ENCODE measurements around the gene EIF3I. TPM values are rescaled to one million over a fixed set of nuclear protein-coding genes. Genes with fewer than 3 reads are reported as not detected.
A peak's percentile ranks its signal among the peaks of the same experiment; 100 is the strongest.
"Not testable (repeated sequence)": the region's sequence is repeated elsewhere in the genome, so short reads cannot be mapped to it uniquely, and the experiment has no call there.

The EIF3I gene
- total RNA-seq, 2 donors from 2014 or later: 241 to 276 TPM

DNA sequence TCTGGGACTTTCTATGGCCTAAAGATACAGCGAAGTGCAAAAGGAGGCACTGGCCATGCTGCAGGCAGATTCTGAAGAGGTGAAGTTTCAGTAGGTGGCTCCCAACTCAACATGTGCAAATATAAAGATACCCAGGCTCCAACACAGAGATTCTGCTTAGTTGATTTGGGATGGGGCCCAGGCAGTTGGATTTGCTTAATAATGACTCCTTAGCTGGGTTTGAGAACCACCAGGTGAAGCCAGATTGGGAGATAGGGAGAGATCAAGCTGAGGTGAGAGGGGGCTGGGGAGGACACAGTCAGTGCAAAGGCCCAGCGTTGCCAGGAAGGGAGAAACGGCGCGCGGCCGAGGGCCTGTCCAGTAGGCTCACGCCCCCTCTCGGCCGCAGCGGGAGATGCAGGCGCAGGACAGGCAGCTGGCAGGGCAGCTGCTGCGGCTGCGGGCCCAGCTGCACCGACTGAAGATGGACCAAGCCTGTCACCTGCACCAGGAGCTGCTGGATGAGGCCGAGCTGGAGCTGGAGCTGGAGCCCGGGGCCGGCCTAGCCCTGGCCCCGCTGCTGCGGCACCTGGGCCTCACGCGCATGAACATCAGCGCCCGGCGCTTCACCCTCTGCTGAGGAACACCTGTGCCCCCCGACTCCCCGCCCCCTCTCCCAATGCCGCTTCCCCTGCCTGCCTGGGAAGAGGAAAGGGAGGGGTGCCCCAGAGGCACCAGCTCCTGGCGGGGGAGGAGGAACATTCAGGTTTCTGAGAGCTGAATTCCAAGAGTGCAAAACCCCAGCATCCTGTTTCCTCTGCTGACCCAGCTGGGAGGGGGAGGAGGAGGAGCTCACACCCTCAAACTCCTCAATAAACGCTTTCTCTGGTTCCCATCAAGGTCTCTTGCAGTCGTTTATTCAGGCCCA, 26.0 kb downstream of the EIF3I start:
- ATAC-seq (replicated peaks in 1 of 2): peak; percentile 32 to 35
- Mint-ChIP-seq H3K4me1 (ENCODE audit: low read depth) (peaks cover 67% of the 10 kb centered on the region), H3K9me3 (no peaks in the 10 kb centered on the region), H3K27me3 (ENCODE audit: low read depth) (no peaks in the 10 kb centered on the region), H3K36me3 (ENCODE audit: insufficient read depth in 2 of 2) (peaks cover 11 to 13% of the 10 kb centered on the region in 2 donors), H3K4me3 (peak overlapping the region; percentile 74 to 91), H3K27ac (peak overlapping the region; percentile 72)
- DNase-seq: peak; percentile 89 to 93

- DNase-seq (peak; percentile 82 to 84), ATAC-seq (replicated peaks in 1 of 2) (peak; percentile 64 to 68)
- Mint-ChIP-seq H3K27me3 (ENCODE audit: low read depth) (no peaks in the 10 kb centered on the region), H3K9me3 (no peaks in the 10 kb centered on the region), H3K27ac (peak overlapping the region; percentile 100), H3K36me3 (ENCODE audit: insufficient read depth in 2 of 2) (peaks cover 13 to 14% of the 10 kb centered on the region in 2 donors), H3K4me3 (peak overlapping the region; percentile 91 to 99), H3K4me1 (ENCODE audit: low read depth) (peaks cover 80% of the 10 kb centered on the region)
Measured at GRCh38 chr1:32249831-32250525, 27.8 kb downstream of the EIF3I start.

DNA sequence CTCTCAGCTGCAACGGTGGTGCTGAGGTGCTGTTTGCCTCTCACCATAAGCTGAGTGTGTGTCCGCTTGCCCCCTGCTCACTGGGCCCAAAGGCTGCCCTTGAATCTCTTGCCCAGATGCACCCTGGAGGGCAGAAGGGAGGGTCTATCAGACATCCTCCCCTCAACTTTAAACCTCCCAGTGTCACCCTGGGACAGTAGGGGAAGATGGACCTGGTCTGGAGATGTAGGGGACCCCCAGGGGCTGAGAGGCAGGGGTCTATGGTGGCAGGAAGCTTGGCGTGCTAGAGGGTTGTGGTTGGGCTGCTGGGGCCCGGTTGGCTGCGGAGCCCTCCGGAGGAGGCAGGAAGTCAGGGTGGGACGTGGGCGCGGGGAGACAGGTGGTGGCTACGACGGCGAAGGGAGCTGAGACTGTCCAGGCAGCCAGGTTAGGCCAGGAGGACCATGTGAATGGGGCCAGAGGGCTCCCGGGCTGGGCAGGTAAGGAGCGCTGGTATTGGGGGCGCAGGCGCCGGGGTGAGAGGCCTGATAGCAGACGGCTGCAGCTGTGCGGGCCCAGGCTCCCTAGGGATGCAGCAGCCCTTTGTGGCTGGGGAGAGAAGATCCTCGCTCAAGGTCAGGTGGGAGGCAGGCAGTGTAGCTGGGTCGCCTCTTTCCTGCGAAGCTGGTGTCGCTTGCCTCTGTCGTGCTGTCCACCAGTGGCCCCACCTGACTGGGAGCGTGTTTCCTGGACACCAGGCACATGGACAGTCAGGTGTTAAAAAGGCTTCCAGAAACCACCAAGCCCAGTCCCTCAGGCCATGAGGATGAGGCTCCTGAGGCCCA, 28.9 kb downstream of the EIF3I start, which contains the start of gene LCK:
LCK (plus strand) TSS at position 373 of the 824 bp plus-strand sequence. CDS start 23,065 bp downstream, outside the sequence.
- peak within 1 kb of the TSS; percentile 100 for H3K27ac Mint-ChIP-seq
- H3K9me3 Mint-ChIP-seq: no peaks in the 10 kb centered on the region
- peaks cover 75% of the 10 kb centered on the region for H3K4me1 Mint-ChIP-seq (ENCODE audit: low read depth)
- H3K27me3 Mint-ChIP-seq (ENCODE audit: low read depth): no peaks in the 10 kb centered on the region
- peak; percentile 84 to 86 for DNase-seq
- H3K36me3 Mint-ChIP-seq (ENCODE audit: insufficient read depth in 2 of 2): peaks cover 13 to 16% of the 10 kb centered on the region in 2 donors
- ATAC-seq (replicated peaks in 1 of 2): peak; percentile 51 to 55
- H3K4me3 Mint-ChIP-seq: peak within 1 kb of the TSS; percentile 91 to 99

DNA sequence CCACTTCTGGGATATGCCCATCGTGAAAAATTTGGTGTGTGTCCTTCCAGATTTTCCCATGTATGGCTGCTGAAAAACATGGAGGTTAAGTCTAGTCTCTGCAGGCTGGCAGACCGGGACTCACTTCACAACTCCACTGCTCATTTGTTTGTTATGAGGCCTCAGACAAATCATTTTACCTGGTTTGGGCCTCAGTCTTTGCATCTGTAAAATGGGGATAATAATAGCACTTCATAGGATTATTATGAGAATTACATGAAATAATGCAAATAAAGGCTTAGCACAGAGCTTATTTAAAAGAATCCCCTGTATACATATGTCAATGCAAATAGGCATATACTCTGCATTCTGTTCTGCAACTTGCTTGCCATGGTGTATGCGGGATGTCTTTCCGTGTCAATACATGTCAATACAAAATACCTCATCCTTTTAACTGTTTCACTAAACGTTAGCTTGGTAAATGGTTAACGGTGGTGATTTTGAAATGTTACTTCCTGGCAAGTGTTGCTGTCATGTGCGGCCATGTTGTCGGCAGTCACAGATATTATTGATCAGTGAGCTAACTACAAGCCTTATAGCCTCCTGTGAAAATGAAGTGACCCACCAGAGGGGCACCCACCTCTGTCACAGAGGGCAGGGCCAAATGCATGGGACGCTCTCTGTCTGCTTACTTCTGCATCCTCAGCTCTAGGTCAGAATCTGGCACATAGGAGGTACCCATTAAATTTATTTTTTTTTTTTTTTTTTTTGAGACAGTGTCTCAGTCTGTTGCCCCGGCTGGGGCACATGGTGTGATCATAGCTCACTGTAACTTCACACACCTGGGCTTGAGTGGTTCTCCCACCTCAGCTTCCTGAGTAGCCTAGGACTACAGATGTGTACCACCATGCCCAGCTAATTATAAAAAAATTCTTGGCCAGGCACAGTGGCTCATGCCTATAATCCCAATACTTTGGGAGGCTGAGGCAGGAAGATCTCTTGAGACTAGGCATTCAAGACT, 33.2 kb downstream of the EIF3I start:
- Mint-ChIP-seq H3K27me3 (ENCODE audit: low read depth) (no peaks in the 10 kb centered on the region), H3K4me3 (peak overlapping the region; percentile 79 to 95)

GRCh38 chr1:32256473-32257226, 34.4 kb downstream of the EIF3I start:
- peak; percentile 46 to 55 for ATAC-seq (replicated peaks in 1 of 2)

More for the DNA sequence above, 33.2 kb downstream of the EIF3I start:
- Mint-ChIP-seq H3K36me3 (ENCODE audit: insufficient read depth in 2 of 2) (peaks cover 17 to 21% of the 10 kb centered on the region in 2 donors), H3K4me1 (ENCODE audit: low read depth) (peaks cover 66% of the 10 kb centered on the region), H3K9me3 (no peaks in the 10 kb centered on the region), H3K27ac (peak overlapping the region; percentile 97)
- DNase-seq (peak in 1 of 2 donors; percentile 41), ATAC-seq (replicated peaks in 1 of 2) (peak; percentile 1 to 9)

DNA sequence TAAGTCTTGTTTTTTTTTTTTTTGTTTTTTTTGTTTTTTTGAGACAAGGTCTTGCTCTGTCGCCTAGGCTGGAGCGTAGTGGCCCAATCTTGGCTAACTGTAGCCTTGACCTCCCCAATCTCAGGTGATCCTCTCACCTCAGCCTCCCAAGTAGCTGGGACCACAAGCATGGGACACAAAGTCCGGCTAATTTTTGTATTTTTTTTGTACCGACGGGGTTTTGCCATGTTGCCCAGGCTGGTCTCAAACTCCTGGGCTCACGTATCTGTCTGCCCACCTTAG, 35.0 kb downstream of the EIF3I start:
- Mint-ChIP-seq H3K27me3 (ENCODE audit: low read depth) (no peaks in the 10 kb centered on the region), H3K9me3 (no peaks in the 10 kb centered on the region), H3K27ac (peak overlapping the region; percentile 99), H3K4me1 (ENCODE audit: low read depth) (peaks cover 62% of the 10 kb centered on the region), H3K4me3 (peak overlapping the region; percentile 77 to 98), H3K36me3 (ENCODE audit: insufficient read depth in 2 of 2) (peaks cover 14 to 22% of the 10 kb centered on the region in 2 donors)
- no peak for DNase-seq
- no peak for ATAC-seq (replicated peaks in 1 of 2)

More at GRCh38 chr1:32256473-32257226, 34.4 kb downstream of the EIF3I start:
- Mint-ChIP-seq H3K27ac (peak overlapping the region; percentile 99), H3K9me3 (no peaks in the 10 kb centered on the region), H3K36me3 (ENCODE audit: insufficient read depth in 2 of 2) (peaks cover 18 to 24% of the 10 kb centered on the region in 2 donors), H3K4me1 (ENCODE audit: low read depth) (peaks cover 62% of the 10 kb centered on the region), H3K27me3 (ENCODE audit: low read depth) (no peaks in the 10 kb centered on the region), H3K4me3 (peak overlapping the region; percentile 77 to 98)
- no peak for DNase-seq

- H3K9me3 Mint-ChIP-seq; H3K27me3 Mint-ChIP-seq (ENCODE audit: low read depth); ATAC-seq (replicated peaks in 1 of 2); DNase-seq: not testable (repeated sequence)
- Mint-ChIP-seq H3K4me1 (ENCODE audit: low read depth) (peaks cover 68% of the 10 kb centered on the region), H3K4me3 (peak overlapping the region; percentile 43 to 73), H3K27ac (peak overlapping the region; percentile 72), H3K36me3 (ENCODE audit: insufficient read depth in 2 of 2) (peaks cover 6 to 17% of the 10 kb centered on the region in 2 donors)
Measured at GRCh38 chr1:32263236-32263593, 41.0 kb downstream of the EIF3I start.

- Mint-ChIP-seq H3K4me1 (ENCODE audit: low read depth) (peaks cover 63% of the 10 kb centered on the region), H3K27ac (peak overlapping the region; percentile 94), H3K4me3 (peak overlapping the region; percentile 73 to 78), H3K27me3 (ENCODE audit: low read depth) (no peaks in the 10 kb centered on the region), H3K9me3 (peaks cover 0 to 2% of the 10 kb centered on the region in 2 donors), H3K36me3 (ENCODE audit: insufficient read depth in 2 of 2) (peaks cover 6 to 16% of the 10 kb centered on the region in 2 donors)
- DNase-seq (peak in 1 of 2 donors; percentile 33), ATAC-seq (replicated peaks in 1 of 2) (peak; percentile 85 to 89)
Measured at GRCh38 chr1:32263744-32264143, 41.5 kb downstream of the EIF3I start.

GRCh38 chr1:32265846-32266245, 43.6 kb downstream of the EIF3I start:
- DNase-seq (no peak), ATAC-seq (replicated peaks in 1 of 2) (no peak)
- H3K9me3 Mint-ChIP-seq: peaks cover 0 to 2% of the 10 kb centered on the region in 2 donors
- H3K27ac Mint-ChIP-seq: peak overlapping the region; percentile 94
- H3K27me3 Mint-ChIP-seq (ENCODE audit: low read depth): no peaks in the 10 kb centered on the region
- H3K36me3 Mint-ChIP-seq (ENCODE audit: insufficient read depth in 2 of 2): peaks cover 3 to 12% of the 10 kb centered on the region in 2 donors
- peak overlapping the region; percentile 6 to 9 for H3K4me3 Mint-ChIP-seq
- peaks cover 58% of the 10 kb centered on the region for H3K4me1 Mint-ChIP-seq (ENCODE audit: low read depth)

DNA sequence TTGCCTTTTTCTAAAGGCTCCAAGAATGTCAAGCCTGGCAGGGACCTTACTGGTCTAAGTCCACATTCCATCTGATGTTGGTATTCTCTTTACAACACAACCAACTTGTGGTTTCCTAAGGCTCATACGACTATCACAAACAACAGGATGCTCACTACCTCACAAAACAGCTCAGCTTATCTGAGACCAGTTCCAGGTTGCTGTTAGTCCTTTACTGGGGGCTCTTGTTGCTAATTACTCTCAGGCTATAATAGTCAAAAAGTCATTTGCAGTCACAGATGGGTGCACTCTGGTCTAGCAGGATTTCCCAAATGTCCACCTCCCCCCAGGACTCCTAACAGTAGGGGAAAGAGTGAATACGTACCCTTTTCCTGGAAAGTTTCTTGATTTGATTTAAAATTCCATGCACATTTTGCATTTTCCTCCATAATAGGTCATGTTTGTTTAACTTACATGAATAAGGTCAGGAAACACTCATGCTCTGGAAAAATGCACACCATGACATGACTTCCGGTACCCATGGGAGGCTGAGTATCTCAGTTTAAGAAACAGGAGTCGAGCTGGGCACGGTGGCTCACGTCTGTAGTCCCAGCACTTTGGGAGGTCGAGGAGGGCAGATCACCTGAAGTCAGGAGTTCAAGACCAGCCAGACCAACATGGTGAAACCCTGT, 44.8 kb downstream of the EIF3I start:
- Mint-ChIP-seq H3K9me3 (peaks cover 0 to 2% of the 10 kb centered on the region in 2 donors), H3K36me3 (ENCODE audit: insufficient read depth in 2 of 2) (peaks cover 3 to 12% of the 10 kb centered on the region in 2 donors), H3K4me1 (ENCODE audit: low read depth) (peaks cover 70% of the 10 kb centered on the region), H3K27ac (peak overlapping the region; percentile 97), H3K27me3 (ENCODE audit: low read depth) (no peaks in the 10 kb centered on the region), H3K4me3 (peak overlapping the region; percentile 79 to 81)
- DNase-seq: no peak
- peak; percentile 28 to 35 for ATAC-seq (replicated peaks in 1 of 2)

DNA sequence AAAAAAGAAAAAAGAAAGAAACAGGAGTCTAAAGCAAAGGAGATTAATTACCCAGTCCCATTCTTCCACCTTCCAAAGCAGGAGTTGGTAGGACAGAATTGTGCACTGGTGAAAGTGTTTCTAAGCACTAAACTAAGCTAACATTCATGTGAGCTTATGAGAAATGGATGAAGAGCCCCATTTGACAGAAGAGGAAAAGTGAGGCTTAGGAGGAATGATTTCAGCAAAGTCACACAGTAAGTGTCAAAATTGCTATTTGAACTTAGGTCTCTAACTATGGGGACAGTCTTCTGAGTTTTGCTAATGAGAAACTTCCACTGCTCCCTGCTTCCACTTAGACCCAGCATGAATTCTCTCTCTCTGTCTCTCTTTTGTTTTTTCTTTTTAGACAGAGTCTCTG, 47.5 kb downstream of the EIF3I start:
- Mint-ChIP-seq H3K4me3 (no peak overlapping the region), H3K9me3 (peaks cover 0 to 2% of the 10 kb centered on the region in 2 donors), H3K4me1 (ENCODE audit: low read depth) (peaks cover 75% of the 10 kb centered on the region), H3K27me3 (ENCODE audit: low read depth) (no peaks in the 10 kb centered on the region), H3K36me3 (ENCODE audit: insufficient read depth in 2 of 2) (peaks cover 7 to 9% of the 10 kb centered on the region in 2 donors), H3K27ac (peak overlapping the region; percentile 74)
- ATAC-seq (replicated peaks in 1 of 2) (no peak), DNase-seq (no peak)
